ENCODE measurements around the gene SLC34A3.

Gene SLC34A3

DNA sequence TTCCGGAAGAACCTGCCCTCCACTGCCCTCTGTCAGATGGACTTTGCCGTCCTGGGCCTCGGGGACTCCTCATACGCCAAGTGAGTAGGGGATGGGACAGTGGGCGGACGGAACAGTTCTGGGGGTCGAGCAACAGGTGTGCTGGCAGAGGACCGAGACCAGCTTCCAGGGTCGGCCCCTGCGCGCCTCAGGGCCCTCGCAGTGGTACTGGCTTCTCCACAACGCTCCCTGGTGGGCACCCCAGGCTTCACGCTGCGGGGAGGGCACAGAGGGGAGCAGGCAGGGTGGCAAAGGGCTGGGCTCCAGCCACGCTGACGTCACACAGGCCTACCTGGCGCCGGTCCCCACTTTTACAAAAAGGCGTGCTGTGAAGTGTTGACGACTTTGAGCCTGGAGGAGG, 18.2 kb upstream of the SLC34A3 start:
- peaks cover 13% of the 10 kb centered on the region for H3K36me3 ChIP-seq (ENCODE audit: insufficient read depth, low read length)

DNA sequence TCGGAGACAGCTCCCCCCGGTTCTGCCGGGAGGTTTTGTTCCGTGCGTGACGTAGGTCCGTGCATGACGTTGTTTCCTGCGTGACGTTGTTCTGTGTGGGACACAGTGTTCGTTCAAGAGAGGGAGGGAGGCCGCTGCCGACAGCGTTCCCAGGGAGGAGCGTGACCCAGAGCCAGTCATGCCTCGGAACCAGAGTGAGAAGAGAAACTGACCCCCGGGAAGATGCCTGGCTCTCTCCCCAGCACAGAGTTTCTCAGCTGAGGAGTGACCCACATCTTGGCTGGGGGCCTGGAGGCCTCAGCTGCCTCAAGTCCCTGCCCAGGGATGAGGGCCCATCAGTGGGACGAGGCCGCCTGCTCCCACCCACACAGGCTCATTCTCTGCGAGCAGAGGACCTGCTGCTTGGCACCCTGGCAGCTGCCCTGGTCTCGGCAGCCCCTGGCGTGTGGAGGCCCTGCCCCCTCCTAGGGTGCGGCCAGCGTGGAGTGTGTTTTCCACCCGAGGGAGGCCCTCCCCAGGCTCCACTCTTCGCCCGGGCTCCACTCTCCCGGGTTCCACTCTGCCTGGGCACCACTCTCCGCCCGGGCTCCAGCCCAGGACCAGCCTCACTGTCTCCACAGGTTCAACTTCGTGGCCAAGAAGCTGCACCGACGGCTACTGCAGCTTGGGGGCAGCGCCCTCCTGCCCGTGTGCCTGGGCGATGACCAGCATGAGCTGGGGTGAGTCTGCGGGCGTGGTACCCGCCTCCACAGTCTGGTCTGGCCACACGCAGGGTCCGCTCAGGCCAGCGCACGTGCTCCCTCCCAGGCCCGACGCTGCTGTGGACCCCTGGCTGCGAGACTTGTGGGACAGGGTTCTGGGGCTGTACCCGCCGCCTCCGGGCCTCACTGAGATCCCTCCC, 17.3 kb upstream of the SLC34A3 start:
- Histone ChIP-seq H3K36me3 (ENCODE audit: insufficient read depth, low read length) (peaks cover 11% of the 10 kb centered on the region), H3K9ac (ENCODE audit: low read length) (peak overlapping the region; percentile 36; the same call in 1 of the 2 replicates), H3K9me2 (ENCODE audit: low read depth, low read length) (no peaks in the 10 kb centered on the region), H3K4me3 (ENCODE audit: low read depth, low read length, poor library complexity, severe bottlenecking) (peak overlapping the region; percentile 29), H3K4me1 (ENCODE audit: insufficient read depth, low read length, severe bottlenecking) (peaks cover 20% of the 10 kb centered on the region), H3K27ac (ENCODE audit: low read depth, low read length, poor library complexity, severe bottlenecking) (no peak overlapping the region), H3F3A (ENCODE audit: insufficient read depth, low read length) (no peaks in the 10 kb centered on the region), H3K27me3 (ENCODE audit: insufficient read depth, low read length) (no peaks in the 10 kb centered on the region), H3K9me3 (ENCODE audit: low read length) (no peaks in the 10 kb centered on the region), H2AFZ (ENCODE audit: low read length) (no peak overlapping the region), H3K4me2 (ENCODE audit: low read length) (peak overlapping the region; percentile 51), H3K79me2 (ENCODE audit: insufficient read depth, low read length) (no peaks in the 10 kb centered on the region), H4K20me1 (ENCODE audit: insufficient read depth, low read length) (no peaks in the 10 kb centered on the region)
- no peak for TF ChIP-seq EZH2 (IDR thresholded peaks at IDR 0.05; ENCODE audit: borderline replicate concordance, low read length)
- TF ChIP-seq, protein P1, sequence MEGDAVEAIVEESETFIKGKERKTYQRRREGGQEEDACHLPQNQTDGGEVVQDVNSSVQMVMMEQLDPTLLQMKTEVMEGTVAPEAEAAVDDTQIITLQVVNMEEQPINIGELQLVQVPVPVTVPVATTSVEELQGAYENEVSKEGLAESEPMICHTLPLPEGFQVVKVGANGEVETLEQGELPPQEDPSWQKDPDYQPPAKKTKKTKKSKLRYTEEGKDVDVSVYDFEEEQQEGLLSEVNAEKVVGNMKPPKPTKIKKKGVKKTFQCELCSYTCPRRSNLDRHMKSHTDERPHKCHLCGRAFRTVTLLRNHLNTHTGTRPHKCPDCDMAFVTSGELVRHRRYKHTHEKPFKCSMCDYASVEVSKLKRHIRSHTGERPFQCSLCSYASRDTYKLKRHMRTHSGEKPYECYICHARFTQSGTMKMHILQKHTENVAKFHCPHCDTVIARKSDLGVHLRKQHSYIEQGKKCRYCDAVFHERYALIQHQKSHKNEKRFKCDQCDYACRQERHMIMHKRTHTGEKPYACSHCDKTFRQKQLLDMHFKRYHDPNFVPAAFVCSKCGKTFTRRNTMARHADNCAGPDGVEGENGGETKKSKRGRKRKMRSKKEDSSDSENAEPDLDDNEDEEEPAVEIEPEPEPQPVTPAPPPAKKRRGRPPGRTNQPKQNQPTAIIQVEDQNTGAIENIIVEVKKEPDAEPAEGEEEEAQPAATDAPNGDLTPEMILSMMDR (IDR thresholded peaks at IDR 0.05; ENCODE audit: low read length), result no peak

More for the DNA sequence above, 18.2 kb upstream of the SLC34A3 start:
- H3K9me3 ChIP-seq (ENCODE audit: low read length), result no peaks in the 10 kb centered on the region
- no peaks in the 10 kb centered on the region for H4K20me1 ChIP-seq (ENCODE audit: insufficient read depth, low read length)
- H3K4me3 ChIP-seq (ENCODE audit: low read depth, low read length, poor library complexity, severe bottlenecking), result peak overlapping the region; percentile 29
- H3K4me1 ChIP-seq (ENCODE audit: insufficient read depth, low read length, severe bottlenecking), result peaks cover 20% of the 10 kb centered on the region
- no peaks in the 10 kb centered on the region for H3K9me2 ChIP-seq (ENCODE audit: low read depth, low read length)
- H3K27me3 ChIP-seq (ENCODE audit: insufficient read depth, low read length), result no peaks in the 10 kb centered on the region
- no peak overlapping the region for H3K9ac ChIP-seq (ENCODE audit: low read length)
- H3K4me2 ChIP-seq (ENCODE audit: low read length), result peak overlapping the region; percentile 51; the same call in 1 of the 2 replicates
- no peaks in the 10 kb centered on the region for H3F3A ChIP-seq (ENCODE audit: insufficient read depth, low read length)
- H3K79me2 ChIP-seq (ENCODE audit: insufficient read depth, low read length), result no peaks in the 10 kb centered on the region
- no peak overlapping the region for H3K27ac ChIP-seq (ENCODE audit: low read depth, low read length, poor library complexity, severe bottlenecking)
- no peak overlapping the region for H2AFZ ChIP-seq (ENCODE audit: low read length)
- no peak for TF ChIP-seq EZH2 (IDR thresholded peaks at IDR 0.05; ENCODE audit: borderline replicate concordance, low read length)
- TF ChIP-seq, protein P1 (IDR thresholded peaks at IDR 0.05; ENCODE audit: low read length), result peak; percentile 36; the same call in 1 of the 2 replicates

- Histone ChIP-seq H3K9me2 (ENCODE audit: low read depth, low read length) (no peaks in the 10 kb centered on the region), H3K4me2 (ENCODE audit: low read length) (no peak overlapping the region), H3K4me3 (ENCODE audit: low read depth, low read length, poor library complexity, severe bottlenecking) (no peak overlapping the region), H3K9me3 (ENCODE audit: low read length) (no peaks in the 10 kb centered on the region), H3K4me1 (ENCODE audit: insufficient read depth, low read length, severe bottlenecking) (peaks cover 20% of the 10 kb centered on the region), H3K9ac (ENCODE audit: low read length) (no peak overlapping the region), H3K27me3 (ENCODE audit: insufficient read depth, low read length) (no peaks in the 10 kb centered on the region), H3K79me2 (ENCODE audit: insufficient read depth, low read length) (no peaks in the 10 kb centered on the region), H4K20me1 (ENCODE audit: insufficient read depth, low read length) (no peaks in the 10 kb centered on the region), H2AFZ (ENCODE audit: low read length) (no peak overlapping the region), H3K36me3 (ENCODE audit: insufficient read depth, low read length) (peaks cover 12% of the 10 kb centered on the region; the same call in 1 of the 2 replicates), H3K27ac (ENCODE audit: low read depth, low read length, poor library complexity, severe bottlenecking) (no peak overlapping the region), H3F3A (ENCODE audit: insufficient read depth, low read length) (no peaks in the 10 kb centered on the region)
- TF ChIP-seq EZH2 (IDR thresholded peaks at IDR 0.05; ENCODE audit: borderline replicate concordance, low read length), result no peak
- TF ChIP-seq, protein P1 (IDR thresholded peaks at IDR 0.05; ENCODE audit: low read length), result no peak
These were observed 16.1 kb upstream of the SLC34A3 start for GRCh38 chr9:137214620-137215019.
